Measurements from ENCODE around the gene ERI3.

Gene ERI3

DNA sequence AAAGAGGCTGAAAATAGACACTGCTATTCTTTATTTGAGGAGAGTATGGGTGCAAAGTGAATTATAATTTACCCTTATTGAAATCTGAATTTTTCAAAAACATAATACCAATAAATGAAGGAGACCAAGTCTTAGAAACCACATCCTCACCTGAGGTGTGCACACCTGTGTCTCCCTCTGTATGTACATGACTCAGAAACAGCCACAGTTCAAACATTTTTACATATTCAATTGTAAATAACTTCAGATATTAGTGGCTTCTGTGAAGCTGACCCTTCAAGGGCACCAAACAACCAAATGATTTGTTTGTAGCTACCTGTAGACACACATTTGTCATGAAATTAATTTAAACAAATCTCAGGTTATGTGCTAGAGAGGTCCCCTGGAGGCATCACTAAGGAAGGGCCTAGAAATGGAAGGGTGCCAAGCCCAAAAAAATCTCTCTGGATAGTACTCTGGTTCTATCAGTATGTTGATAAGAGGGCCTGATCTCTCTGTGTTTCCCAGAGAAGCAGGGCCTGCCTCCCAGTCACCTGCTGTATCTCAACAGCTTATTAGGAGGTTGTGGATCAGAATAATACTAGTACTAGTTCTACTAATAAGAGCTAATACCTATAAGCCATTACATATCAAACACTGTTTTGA is 28.1 kb downstream of the ERI3 start:
- no peak for TF ChIP-seq FOXM1 (IDR thresholded peaks at IDR 0.05; ENCODE audit: borderline replicate concordance, low read depth)
- TF ChIP-seq EGR1 (IDR thresholded peaks at IDR 0.05) = no peak

- TF ChIP-seq ZBTB7A (IDR thresholded peaks at IDR 0.05; ENCODE audit: low read depth) (no peak), TCF12 (IDR thresholded peaks at IDR 0.05; ENCODE audit: low read depth) (no peak), EP300 (IDR thresholded peaks at IDR 0.05; ENCODE audit: borderline replicate concordance) (no peak), MAX (IDR thresholded peaks at IDR 0.05) (no peak), RAD21 (IDR thresholded peaks at IDR 0.05; ENCODE audit: low read depth) (no peak), FOXM1 (IDR thresholded peaks at IDR 0.05; ENCODE audit: borderline replicate concordance, low read depth) (no peak), CEBPB (IDR thresholded peaks at IDR 0.05) (no peak), EGR1 (IDR thresholded peaks at IDR 0.05) (no peak), REST (IDR thresholded peaks at IDR 0.05; ENCODE audit: low read depth) (no peak), TEAD4 (IDR thresholded peaks at IDR 0.05) (no peak), TAF1 (IDR thresholded peaks at IDR 0.05; ENCODE audit: low read depth) (no peak), YY1 (IDR thresholded peaks at IDR 0.05; ENCODE audit: low read depth) (no peak), NFIC (IDR thresholded peaks at IDR 0.05) (no peak), CREB1 (IDR thresholded peaks at IDR 0.05; ENCODE audit: low read depth) (no peak)
- TF ChIP-seq, protein P1, sequence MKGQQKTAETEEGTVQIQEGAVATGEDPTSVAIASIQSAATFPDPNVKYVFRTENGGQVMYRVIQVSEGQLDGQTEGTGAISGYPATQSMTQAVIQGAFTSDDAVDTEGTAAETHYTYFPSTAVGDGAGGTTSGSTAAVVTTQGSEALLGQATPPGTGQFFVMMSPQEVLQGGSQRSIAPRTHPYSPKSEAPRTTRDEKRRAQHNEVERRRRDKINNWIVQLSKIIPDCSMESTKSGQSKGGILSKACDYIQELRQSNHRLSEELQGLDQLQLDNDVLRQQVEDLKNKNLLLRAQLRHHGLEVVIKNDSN (IDR thresholded peaks at IDR 0.05) = no peak
Measured at GRCh38 chr1:44326024-44326701, 28.9 kb downstream of the ERI3 start.

DNA sequence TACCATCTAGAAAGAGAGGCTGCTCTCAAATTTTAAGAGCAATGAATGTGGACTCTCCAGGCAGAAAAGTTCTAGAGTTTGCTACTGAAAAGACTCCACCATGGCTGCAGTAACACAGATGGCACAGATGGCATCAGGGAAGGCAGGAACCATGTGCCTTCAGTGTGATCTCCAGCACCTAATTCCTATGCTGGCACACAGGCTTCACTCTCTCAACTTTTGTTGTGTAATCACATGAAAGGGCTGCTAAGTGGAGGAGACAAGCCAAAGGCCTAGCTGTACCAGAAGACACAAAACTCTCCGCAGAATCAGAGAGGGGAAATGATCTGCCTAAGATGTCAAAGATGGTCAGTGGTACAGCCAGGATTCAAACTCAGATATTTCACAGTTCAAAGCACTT is 31.1 kb downstream of the ERI3 start:
- TF ChIP-seq MAX (IDR thresholded peaks at IDR 0.05) (no peak), NFIC (IDR thresholded peaks at IDR 0.05) (no peak), REST (IDR thresholded peaks at IDR 0.05; ENCODE audit: low read depth) (no peak), ZBTB7A (IDR thresholded peaks at IDR 0.05; ENCODE audit: low read depth) (no peak), CREB1 (IDR thresholded peaks at IDR 0.05; ENCODE audit: low read depth) (no peak), EP300 (IDR thresholded peaks at IDR 0.05; ENCODE audit: borderline replicate concordance) (no peak), CEBPB (IDR thresholded peaks at IDR 0.05) (no peak), TCF12 (IDR thresholded peaks at IDR 0.05; ENCODE audit: low read depth) (no peak), YY1 (IDR thresholded peaks at IDR 0.05; ENCODE audit: low read depth) (no peak), EGR1 (IDR thresholded peaks at IDR 0.05) (no peak), TEAD4 (IDR thresholded peaks at IDR 0.05) (no peak), TAF1 (IDR thresholded peaks at IDR 0.05; ENCODE audit: low read depth) (no peak), FOXM1 (IDR thresholded peaks at IDR 0.05; ENCODE audit: borderline replicate concordance, low read depth) (no peak), RAD21 (IDR thresholded peaks at IDR 0.05; ENCODE audit: low read depth) (no peak)
- TF ChIP-seq, protein P1 (IDR thresholded peaks at IDR 0.05) = no peak

- TF ChIP-seq RAD21 (IDR thresholded peaks at IDR 0.05; ENCODE audit: low read depth) = no peak
- TF ChIP-seq TEAD4 (IDR thresholded peaks at IDR 0.05) = no peak
- no peak for TF ChIP-seq EP300 (IDR thresholded peaks at IDR 0.05; ENCODE audit: borderline replicate concordance)
- TF ChIP-seq ZBTB7A (IDR thresholded peaks at IDR 0.05; ENCODE audit: low read depth) = no peak
- TF ChIP-seq EGR1 (IDR thresholded peaks at IDR 0.05) = no peak
- TF ChIP-seq TCF12 (IDR thresholded peaks at IDR 0.05; ENCODE audit: low read depth) = no peak
- no peak for TF ChIP-seq REST (IDR thresholded peaks at IDR 0.05; ENCODE audit: low read depth)
- TF ChIP-seq YY1 (IDR thresholded peaks at IDR 0.05; ENCODE audit: low read depth) = no peak
- TF ChIP-seq, protein P1 (IDR thresholded peaks at IDR 0.05) = no peak
- TF ChIP-seq CREB1 (IDR thresholded peaks at IDR 0.05; ENCODE audit: low read depth) = no peak
- no peak for TF ChIP-seq CEBPB (IDR thresholded peaks at IDR 0.05)
- no peak for TF ChIP-seq MAX (IDR thresholded peaks at IDR 0.05)
- TF ChIP-seq NFIC (IDR thresholded peaks at IDR 0.05) = no peak
- no peak for TF ChIP-seq FOXM1 (IDR thresholded peaks at IDR 0.05; ENCODE audit: borderline replicate concordance, low read depth)
- TF ChIP-seq TAF1 (IDR thresholded peaks at IDR 0.05; ENCODE audit: low read depth) = no peak
Measured at GRCh38 chr1:44322367-44322766, 32.7 kb downstream of the ERI3 start.

Measured in Ishikawa (cell line).